Activated CD4-positive, alpha-beta T cell treated with anti-CD3 and anti-CD28 coated beads, Interleukin-2, amount 50 U/mL, for 4 hours (primary cell): ENCODE data around the gene DCAF5.
A peak's percentile ranks its signal among the peaks of the same experiment; 100 is the strongest.
"Not testable (repeated sequence)": the region's sequence is repeated elsewhere in the genome, so short reads cannot be mapped to it uniquely, and the experiment has no call there.

Experiments used
- DNase-seq, 2 experiments: peaks; one replicate each; pipeline ENCODE4 v3.0.0-alpha.2; 2020

The DCAF5 gene

DNA sequence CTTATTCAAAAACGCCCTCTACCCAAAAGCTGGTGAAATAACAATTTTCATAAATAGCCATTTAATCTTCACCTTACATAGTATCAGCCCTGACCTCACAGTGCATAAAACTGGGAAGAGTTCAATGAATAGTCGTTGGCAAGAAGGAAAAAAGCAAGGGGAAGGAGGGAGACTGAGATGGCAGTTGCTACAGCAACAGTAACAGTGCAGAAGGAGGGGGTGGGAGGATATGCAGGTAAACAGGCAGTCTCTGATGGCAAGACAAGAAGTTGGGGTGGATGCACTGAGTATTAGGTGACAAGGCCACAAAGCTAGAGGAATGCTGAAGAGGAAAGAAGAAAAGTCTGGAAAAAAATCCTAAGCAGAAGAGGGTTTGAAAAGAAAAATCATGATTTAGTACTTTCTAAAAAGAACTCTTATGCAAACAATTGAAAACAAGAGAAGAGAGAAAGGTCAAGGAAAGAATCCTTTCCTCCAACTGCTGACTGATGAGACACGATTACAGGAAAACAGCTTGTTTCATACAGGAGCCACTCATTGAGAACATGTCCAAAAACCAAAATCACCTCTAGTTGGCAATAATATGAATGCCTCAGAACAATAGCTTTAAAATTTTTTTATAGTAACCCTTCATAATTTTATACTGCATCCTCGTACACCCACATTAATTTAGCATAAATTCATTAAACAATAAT is 56.0 kb downstream of the DCAF5 start:
- no peak for DNase-seq

DNA sequence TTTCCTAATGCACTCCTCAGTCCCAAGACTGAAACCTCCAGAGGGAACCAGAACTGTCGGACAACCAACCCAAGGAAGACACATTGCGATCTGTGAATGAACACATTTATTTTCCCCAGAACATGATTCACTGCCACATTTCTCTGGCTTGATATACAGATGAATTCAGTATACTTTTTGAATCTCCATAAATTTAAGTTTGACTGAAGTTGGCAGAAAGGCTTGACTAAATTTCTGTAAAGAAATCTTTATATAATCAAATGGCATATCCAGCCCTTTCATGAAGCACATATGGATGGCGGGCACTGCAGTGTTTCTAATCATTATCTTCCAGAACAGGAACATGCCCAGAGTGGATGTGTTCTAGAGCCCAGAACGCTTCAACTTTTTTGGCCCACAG is 56.7 kb downstream of the DCAF5 start:
- no peak for DNase-seq

DNA sequence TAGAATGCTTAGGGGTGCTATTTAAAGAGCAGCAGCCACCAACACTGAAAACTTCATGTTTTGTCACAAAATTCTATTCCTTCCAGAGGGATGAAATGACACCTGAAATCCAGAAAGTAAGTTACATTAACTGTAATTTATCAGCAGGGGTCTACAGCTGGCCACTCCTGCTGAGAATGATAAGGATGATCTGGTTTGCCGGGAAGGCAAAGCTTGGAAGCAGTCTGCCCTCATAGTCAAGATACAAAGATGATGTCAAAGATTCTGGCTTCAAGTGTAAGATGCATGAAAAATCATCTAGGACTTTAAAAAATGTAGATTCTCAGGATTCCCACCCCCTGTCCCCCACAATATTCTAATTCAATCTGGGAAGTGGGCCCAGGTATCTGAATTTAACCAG is 58.4 kb downstream of the DCAF5 start:
- DNase-seq: no peak

DNA sequence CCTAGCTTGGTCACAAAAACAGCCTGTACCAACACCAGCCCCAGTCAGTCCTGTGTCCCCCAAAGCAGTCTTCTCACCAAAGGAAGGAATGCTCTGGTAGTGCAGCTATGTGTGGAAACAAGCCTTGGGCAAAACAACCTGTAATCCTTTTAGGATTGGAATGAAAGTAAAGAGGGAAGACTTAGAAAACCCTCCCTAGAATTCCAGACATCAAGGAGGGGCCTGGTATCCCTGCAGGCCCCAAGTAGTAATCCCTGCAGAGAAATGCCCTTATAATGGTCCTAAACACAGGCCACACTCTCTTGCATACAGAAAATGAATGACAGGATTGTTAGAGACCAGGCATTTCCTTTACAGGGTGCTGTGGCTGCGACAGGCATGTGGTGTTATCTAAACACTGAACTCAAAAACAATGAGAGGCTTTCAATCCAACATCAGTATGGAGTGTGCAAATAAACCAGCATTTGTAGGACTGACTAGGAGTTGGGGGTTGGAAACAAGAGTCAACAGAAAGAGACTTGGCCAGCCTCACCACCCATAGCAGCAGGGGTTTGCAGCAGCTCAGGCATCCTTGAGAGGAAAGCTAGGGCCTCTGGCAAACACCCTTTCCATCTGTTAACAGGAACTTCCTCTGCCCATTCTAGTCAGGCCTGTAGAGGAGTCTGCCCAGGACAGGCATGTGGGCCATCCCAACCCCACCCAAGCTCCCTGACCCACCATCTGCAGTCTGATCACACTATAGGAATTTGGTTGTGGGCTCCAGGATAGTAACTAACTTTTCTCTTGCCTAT is 59.1 kb downstream of the DCAF5 start:
- no peak for DNase-seq

DNA sequence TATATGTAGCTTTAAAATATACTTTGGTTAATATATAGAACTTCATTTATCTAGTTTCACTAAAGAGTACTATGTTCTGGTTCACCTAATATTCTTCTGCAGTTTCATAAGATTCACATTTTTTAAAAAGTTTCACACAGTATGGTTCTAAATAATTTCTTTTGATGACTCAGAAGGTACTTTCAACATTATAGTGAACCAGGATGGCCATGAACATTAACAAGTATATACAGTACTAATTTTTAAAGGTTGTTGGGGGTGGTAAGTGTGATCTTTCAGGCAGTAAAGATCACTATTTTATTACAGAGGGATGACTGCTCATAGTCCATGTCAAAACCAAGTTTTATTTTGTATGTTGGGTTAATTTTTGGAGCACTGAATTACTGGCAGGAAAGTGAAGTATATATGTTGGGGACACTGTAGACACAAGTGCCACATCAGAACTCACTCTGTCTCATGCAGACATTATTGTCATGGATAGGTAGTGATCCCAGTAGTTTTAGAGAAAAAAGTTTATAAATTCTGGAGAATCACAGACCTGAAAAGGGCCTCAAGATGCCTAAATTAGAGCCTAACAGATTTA is 60.0 kb downstream of the DCAF5 start:
- DNase-seq: no peak

DNA sequence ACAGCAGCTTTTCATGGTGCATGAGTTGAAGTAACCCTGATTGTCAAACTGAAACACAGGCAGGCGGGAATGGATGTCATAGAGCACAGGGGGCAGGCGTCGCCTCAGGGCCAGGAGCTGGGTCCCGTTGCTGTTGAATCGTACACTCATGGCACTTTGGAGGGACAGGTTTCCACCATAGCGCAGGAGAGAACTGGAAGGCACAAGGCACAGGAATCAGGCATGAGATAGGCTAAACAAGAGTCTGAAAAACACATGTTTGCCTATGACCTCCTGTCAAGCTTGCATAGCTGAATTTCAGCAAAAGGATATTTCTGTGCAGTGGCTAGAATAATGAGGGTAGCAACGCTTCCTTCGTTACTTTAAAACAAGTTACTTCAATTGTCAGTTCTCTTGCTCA is 61.2 kb downstream of the DCAF5 start:
- DNase-seq: no peak

DNA sequence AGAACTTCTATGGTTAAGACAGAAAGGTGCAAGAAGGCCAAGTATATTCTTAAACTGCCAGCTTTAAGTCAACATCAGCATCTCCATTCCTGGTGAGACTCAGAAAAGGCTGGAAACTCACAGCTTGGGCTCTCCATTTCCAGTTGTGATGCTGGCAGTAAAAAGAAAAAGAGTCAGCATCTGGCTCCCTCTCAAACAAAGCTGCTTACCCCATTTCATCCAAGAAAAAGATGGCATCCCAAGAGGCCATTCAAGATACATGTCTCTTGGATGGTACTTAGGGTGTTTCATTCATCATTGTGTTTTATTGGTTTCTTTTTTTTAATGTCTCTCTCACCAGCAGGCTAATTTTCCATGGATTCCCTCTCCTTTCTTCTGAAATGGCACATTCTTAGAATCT is 61.9 kb downstream of the DCAF5 start:
- no peak for DNase-seq

DNA sequence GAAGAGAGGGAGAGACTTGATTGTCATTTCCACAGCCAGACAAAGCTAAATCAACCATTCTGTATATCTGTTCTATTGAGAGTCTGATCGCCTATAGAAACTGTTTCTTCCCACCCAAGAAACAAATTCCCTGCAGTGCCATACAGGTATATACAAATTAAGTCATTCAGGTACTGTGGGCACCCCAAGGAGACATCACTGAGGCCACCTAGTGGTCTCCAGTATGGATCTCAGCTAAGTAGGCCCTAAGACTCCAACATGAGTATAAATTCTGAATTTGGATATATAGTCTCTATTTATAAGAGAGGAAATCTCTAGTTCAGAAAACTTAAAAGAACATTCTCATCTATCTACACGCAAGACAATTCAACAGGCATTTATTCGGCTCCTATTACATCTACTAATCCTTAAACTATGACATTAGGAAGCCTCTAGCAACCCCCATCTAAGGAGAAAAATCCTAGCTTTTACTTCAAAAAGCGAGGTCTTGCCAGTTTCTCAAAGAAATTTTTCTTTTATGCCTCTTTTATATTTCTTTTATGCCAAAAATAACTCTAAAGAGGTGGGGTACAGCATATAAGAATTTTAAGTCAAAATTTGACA is 62.6 kb downstream of the DCAF5 start:
- DNase-seq: peak; percentile 6 to 12

DNA sequence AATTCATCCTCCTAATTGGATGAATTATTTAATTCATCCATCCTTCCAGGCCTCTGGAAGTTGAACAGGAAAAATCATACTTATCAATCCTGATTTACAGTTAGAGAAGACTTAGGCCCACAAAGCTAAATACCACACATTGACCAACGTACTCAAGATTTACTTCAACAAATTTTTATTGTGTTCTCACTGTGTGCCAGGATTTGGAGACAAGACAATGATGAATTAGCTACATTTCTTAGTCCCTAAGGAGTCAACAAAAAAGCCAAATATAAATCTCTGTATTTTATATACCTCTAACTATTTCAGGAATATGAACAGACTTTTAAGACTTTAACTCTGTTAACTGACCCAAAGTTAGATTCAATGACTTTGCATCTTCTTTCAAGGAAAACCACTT is 63.9 kb downstream of the DCAF5 start:
- no peak for DNase-seq

DNA sequence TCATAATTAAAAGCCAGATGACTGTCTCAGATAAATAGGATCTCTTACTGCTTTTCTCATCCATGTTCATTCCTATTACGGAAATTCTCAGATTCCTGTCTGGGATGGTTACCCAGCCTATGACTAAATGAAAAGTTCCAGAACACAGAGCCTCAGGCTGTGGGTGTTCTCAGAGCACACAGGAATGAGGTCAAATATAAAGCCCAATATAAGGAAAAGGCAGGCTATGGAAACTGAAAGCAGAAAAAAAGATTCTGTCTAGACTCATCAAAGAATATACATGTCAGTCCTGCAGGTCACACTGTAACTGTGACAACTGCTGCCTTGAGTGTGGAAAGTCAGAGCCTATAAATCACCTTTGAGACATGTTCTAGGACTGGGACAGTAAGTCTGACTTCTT is 64.3 kb downstream of the DCAF5 start:
- DNase-seq: no peak

DNA sequence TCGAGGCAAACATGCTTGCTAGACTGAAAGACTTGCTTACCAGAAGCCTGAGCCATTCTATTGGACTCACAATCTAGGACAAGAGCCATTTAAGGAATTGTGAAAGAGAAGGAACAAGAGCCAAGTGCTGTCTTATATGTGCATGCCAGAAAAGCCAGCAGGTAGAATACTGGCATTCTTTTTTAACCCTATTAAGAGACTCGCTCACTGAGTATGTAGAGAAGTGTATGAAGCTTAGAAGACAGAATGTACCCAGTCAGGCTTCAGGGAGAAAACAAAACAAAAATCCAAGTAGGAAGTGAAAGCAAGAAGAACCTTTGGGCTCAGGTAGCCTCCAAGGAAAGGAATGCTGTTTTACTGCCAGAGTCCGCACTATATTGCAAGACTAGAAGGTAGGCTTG is 65.9 kb downstream of the DCAF5 start:
- DNase-seq: no peak

DNA sequence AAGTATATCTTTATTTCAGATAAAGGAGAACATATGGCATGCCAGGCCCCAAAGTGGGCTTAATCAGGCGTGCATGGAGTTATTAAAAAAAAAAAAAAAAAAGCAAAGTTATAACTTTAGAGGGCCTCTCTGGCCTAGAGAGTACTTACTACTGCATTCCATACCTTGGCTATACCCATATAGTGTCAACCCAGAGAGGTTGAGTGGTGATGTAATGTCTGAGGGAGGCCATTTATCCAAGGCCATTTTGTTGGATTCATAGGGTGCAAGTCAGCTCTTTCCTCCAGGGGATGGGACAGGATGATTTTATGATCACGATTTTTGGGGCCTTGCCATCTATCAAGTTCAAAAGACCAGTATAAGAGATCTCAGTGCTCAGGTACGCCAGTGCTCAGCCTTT is 66.4 kb downstream of the DCAF5 start:
- DNase-seq: no peak

DNA sequence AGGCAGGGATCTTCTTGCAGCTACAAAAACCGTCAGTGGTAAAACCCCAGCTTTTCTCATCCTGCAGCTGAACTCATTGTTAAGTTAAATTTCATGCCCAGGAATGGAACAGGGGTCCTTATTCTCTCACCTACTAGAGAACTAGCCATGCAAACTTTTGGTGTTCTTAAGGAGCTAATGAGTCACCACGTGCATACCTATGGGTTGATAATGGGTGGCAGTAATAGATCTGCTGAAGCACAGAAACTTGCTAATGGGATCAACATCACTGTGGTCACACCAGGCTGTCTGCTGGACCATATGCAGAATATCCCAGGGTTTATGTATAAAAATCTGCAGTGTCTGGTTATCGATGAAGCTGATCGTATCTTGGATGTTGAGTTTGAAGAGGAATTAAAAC is 68.9 kb downstream of the DCAF5 start:
- DNase-seq: no peak

DNA sequence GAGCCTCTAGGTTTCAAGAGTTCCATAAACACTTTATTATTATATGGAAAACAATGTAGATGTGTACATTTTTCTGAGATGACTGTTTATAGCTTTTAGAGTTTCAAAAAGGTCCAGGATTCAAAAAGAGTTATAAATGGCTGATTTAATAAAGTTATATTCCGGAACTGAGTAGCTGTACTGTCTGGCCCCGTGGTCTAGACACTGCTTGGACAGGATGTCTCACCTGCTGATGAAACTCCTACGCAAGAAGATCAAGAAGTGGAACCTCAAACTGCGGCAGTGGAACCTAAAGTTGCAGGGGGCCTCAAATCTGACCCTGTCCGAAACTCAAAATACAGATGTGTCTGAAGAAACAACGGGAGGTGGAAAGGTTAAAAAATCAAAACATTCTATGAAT is 69.7 kb downstream of the DCAF5 start:
- no peak for DNase-seq

DNA sequence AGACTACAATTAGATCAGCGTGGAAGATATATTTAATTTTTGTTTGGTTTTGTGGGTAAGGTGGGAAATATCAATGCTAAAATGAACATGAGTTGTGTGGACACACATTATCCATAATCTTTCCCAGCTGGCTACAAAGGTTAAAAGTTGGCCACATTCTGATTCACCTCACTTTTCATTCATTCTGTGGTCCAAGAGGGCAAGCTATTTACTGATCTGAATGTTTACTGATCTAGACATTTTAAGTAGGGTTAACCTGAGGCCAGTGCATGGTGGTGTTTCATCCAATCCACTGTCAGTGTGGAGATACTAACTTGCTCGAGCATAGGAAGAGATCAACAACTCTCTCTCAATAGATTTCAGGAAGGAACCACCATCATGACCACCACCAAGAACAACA is 71.6 kb downstream of the DCAF5 start:
- DNase-seq: no peak

DNA sequence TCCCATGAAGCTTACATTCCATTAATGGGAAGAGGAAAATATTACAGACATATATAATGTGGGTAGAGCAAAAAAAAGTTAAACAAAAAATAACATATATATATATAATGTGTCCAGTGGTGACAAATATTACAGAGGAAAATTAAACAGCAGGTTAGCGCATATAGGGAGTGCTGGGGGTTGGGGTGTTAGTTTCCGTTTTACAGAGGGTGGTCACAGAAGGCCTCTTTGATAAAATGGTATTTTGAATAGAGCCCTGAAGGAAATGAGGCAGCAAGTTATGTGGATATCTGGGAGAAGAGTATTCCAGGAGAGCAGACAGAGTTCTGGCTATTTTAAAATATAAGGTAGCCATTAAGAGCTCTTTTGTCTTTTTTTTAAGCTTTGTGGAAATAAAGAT is 73.2 kb downstream of the DCAF5 start:
- no peak for DNase-seq

DNA sequence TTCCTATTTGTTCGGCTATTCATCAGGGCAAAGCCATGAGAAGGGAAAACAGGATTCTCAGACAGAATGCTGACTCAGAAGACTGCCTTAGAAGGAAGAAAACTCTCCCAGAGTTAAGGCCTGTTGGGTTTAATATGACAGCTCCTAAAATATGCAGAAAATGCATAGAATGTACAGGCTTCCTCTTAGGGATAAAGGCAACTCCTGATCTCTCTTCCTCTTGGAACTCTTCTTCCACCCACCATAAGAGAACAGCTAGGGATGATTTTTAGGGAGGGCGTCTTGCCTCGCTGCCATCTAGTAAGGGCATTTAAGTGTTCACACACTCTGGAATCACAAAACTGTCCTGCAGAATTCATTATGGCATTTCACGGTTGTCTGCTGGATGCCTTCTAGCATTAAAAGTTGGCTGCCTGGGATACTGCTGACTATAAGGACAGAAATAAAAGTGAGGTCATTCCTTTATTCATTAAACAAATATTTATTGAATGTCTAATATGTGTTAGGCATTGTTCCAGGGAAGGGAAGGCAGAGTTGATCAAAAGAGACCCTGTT is 73.7 kb downstream of the DCAF5 start:
- no peak for DNase-seq

DNA sequence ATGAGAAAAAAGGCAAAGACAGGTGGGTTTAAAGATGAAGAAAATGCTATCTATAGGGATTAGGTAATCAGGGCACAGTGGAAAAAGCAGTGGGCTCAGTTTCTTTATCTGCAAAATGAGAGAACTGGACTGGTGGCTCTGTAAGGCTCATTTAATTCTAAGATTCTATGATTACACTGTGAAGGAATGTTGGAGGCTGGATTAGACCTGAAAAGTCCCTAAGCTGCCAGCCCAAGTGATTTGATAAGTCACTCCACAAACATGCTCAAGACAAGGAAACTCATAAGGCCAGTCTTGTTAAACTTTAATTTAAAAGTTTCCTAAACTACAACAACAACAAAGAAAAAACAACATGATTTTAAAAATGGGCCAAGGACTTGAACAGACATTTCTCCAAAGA is 75.1 kb downstream of the DCAF5 start:
- DNase-seq: no peak

DNA sequence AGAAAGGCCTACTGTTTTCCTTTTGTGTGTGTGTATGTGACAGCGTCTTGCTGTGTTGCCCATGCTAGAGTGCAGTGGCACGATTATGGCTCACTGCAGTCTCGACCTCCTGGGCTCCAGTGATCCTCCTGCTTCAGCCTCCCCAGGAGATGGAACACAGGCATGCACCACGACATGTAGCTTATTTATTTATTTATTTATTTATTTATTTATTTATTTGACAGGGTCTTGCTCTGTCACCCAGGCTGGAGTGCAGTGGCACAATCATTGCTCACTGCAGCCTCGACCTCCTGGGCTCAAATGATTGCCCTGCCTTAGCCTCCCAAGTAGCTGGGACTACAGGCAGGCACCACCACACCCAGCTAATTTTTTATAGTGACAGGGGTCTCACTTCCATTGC is 75.7 kb downstream of the DCAF5 start:
- not testable (repeated sequence) for DNase-seq

DNA sequence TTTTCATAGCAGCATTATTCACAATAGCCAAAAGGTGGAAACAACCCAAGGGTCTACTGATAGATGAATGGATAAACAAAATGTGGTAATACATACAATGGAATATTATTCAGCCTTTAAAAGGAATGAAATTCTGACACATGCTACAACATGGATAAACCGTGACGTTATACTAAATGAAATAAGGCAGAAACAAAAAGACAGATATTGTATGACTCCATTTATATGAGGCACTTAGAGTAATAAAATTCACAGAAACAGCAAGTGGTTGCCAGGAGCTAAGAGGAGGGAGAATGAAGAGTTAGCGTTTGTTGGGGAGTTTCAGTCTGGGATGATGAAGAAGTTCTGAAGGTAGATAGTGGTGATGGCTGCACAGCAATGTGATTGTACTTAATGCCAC is 76.6 kb downstream of the DCAF5 start:
- DNase-seq: no peak

DNA sequence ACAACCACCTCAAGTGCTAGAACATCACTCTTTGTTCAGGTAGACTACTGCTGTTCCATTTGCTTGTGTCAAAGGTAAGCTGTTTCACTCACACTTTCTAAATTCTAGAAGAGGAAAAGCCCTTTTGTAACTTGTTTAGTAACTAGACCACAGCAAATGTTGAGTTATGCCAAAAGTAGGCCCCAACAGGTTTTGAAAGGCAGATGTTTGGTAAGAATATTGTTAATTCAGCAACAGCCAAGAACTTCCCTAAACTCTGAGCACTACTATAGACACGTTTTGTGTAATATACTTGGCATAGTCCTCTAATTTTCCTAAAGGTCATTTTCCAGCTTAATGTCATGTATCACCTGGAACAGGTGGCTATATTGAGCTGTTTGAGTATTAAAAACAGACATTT is 79.0 kb downstream of the DCAF5 start:
- DNase-seq: no peak

DNA sequence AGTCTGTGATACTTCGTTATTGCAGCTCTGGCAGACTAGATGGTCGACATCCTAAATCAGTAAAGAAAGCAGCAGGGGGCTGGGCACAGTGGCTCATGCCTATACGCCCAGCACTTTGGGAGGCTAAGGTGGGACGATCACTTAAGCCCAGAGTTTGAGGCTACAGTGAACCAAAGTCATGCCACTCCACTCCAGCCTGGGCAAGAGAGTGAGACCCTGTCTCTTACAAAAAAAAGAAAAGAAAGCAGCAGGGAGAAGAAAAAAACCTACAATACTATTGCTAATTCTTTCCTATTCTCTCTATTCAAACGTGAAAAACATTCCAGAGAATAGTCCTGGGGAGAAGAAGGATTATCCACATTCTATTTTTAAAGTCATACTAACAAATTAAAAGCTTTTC is 79.5 kb downstream of the DCAF5 start:
- no peak for DNase-seq

DNA sequence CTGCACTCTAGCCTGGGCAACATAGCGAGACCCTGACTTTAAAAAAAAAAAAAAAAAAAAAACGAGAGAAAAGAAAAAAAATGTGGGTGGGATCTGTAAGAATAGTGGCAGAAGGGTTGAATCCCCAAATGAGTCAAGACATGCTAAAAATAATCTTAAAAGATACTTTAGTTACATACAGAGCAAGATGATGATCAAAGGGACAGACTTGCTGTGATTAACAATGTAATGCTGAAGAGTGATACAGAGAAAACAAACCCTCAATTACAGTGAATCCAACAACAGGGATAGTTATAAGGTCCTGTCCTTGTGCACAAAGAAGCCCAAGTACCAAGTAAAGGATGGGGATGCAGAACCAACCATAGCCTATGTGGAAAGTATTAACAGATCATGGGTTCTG is 80.3 kb downstream of the DCAF5 start:
- DNase-seq: no peak
